A673 (cell line): Measurements from ENCODE around the gene CCDC92.

Experiments
- CTCF ChIP-seq: fragments of 300-800, 200-600 bp; sonication (generic); conservative IDR thresholded peaks from 2 replicates; pipeline ENCODE4 v1.5.1; 2017; ENCODE audit warnings: low read depth, mild to moderate bottlenecking, antibody characterized with exemption, low read length, moderate library complexity, mixed read lengths
- EZH2 ChIP-seq: fragments of 200-600 bp; sonication (generic); IDR thresholded peaks from 2 replicates; pipeline ENCODE4 v1.6.1; 2017; ENCODE audit warnings: borderline replicate concordance, low read depth, mild to moderate bottlenecking, mixed read lengths, antibody characterized with exemption, low read length; ENCODE audit not compliant: poor library complexity, severe bottlenecking

- TF ChIP-seq CTCF = no peak
- no peak for TF ChIP-seq EZH2
Measured at GRCh38 chr12:123973552-123974341, 1.1 kb upstream of the CCDC92 start.
